C4-2B (cell line): ENCODE measurements around the gene YIF1B.
A peak's percentile ranks its signal among the peaks of the same experiment; 100 is the strongest.

Experiments used
- H3K27ac ChIP-seq: fragments of 450-650 bp; 2 replicates; pipeline ENCODE4 v1.5.1; 2017
- CTCF ChIP-seq: fragments of 450-650 bp; conservative IDR thresholded peaks from 2 replicates; pipeline ENCODE4 v1.5.1; 2017; ENCODE audit warnings: mild to moderate bottlenecking
- ZFX ChIP-seq: fragments of 450-650 bp; IDR thresholded peaks from 2 replicates; pipeline ENCODE4 v1.6.1; 2017

YIF1B gene

GRCh38 chr19:38317104-38317612 lies 1.4 kb upstream of the YIF1B start:
- no peak overlapping the region for H3K27ac ChIP-seq
- TF ChIP-seq CTCF (no peak), ZFX (no peak)

DNA sequence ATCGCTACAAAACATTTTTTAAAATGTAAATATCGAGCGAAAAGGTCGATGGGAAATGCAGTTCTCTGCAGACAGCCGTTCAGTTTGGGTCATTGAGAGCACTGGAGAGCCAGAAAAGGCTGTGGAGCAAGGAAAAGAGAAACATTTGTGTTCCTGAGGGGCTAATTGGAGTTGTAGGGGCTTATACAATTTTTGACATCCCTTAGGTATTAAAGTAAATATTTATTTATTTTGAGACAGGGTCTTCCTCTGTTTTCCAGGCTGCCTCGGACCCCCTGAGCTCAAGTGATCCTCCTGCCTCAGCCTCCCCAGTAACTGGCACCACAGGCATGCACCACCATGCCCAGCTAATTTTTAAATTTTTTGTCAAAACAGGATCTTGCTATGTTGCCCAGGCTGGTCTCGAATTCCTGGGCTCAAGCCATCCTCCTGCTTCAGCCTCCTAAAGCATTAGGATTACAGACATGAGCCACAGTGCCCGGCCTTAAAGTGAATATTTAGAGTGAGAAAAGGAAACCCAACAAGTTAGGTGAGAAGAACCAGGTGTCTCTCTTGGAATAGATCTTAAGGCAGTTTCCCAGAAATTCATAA lies 825 bp upstream of the YIF1B start:
- H3K27ac ChIP-seq, result peak overlapping the region; percentile 92
- TF ChIP-seq ZFX (no peak), CTCF (no peak)

DNA sequence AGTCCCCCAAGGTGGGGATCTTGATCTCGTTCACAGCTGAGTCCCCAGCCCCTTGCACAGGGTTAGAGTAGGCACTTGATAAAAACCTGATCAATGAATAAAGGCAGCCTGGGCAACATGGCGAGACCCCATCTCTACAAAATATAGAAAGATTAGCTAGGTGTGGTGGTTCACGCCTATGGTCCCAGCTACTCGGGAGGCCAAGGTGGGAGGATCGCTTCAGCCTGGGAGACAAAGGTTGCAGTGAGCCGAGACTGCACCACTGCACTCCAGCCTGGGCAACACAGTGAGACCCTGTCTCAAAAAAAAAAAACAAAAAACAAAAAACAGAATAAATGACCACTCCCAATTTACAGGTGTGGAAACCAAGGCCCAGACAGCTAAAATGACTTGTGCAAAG lies 4.8 kb downstream of the YIF1B start:
- TF ChIP-seq CTCF (no peak), ZFX (no peak)
- H3K27ac ChIP-seq, result no peak overlapping the region

- no peak for TF ChIP-seq CTCF
- no peak for TF ChIP-seq ZFX
- no peak overlapping the region for H3K27ac ChIP-seq
Observed at GRCh38 chr19:38310279-38310670, 5.5 kb downstream of the YIF1B start.

- H3K27ac ChIP-seq, result no peak overlapping the region
- TF ChIP-seq CTCF, result no peak
- TF ChIP-seq ZFX, result no peak
Observed at GRCh38 chr19:38309615-38310278, 6.0 kb downstream of the YIF1B start.

- H3K27ac ChIP-seq, result no peak overlapping the region
- TF ChIP-seq ZFX, result no peak
- no peak for TF ChIP-seq CTCF
Observed at GRCh38 chr19:38308926-38309614, 6.7 kb downstream of the YIF1B start.

DNA sequence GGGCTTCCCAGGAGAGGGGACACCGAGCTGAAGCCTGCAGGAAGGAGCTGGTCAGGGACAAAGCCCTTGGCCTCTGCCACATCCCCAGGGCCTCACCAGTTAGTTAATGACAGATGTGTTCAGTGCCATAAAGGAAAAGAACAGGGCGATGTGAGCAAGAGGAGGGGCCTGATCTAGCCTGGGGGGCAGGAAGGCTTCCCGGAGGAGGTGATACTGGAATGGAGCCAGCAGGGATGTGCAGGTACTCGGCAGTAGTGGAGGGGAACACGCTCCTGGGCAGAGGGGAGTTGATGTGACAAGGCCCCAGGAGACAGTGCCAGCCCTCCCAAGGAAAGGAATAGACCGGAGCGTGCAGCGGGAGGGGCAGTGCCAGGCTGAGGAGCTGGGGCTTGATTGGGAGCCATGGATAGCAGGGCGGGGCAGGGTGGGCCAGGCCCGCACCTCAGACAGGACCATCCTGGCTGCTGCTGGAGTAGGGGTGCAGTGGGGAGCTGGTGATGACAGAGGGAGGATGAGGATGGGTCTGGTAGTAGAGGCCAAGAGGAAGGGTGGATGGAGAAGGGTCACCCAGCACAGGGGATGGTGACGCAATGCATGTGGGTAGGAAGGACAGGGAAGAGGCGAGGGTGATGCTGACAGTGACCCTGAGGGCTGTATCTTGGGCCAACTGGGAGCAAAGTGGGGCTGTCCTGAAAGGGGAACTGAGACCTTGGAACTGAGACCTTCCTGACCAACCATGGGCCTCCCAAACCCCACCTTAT lies 7.6 kb downstream of the YIF1B start:
- no peak for TF ChIP-seq ZFX
- H3K27ac ChIP-seq, result no peak overlapping the region
